PFSK-1 (cell line): Measurements from ENCODE around the gene ILF3.

ENCODE experiments used
- FOXP2 ChIP-seq: optimal IDR thresholded peaks from 2 replicates; pipeline ENCODE3; 2011; ENCODE audit warnings: borderline replicate concordance, control low read depth, inconsistent platforms; ENCODE audit not compliant: insufficient read depth; ENCODE audit errors: extremely low read length, extremely low read depth
- POLR2AphosphoS5 ChIP-seq: IDR thresholded peaks from 2 replicates; pipeline ENCODE4 v1.6.1; 2012; ENCODE audit warnings: low read depth, mild to moderate bottlenecking, control low read depth, low read length, moderate library complexity
- SIN3A ChIP-seq: IDR thresholded peaks from 2 replicates; pipeline ENCODE4 v1.6.1; 2012; ENCODE audit warnings: mild to moderate bottlenecking, low read length, moderate library complexity, borderline replicate concordance; ENCODE audit not compliant: insufficient read depth
- TAF1 ChIP-seq: IDR thresholded peaks from 2 replicates; pipeline ENCODE4 v1.6.1; 2012; ENCODE audit warnings: low read length, control low read depth, borderline replicate concordance; ENCODE audit not compliant: insufficient read depth
- TF ChIP-seq, protein P1 (sequence below), 2 experiments: IDR thresholded peaks; 2 replicates each; pipeline versions ENCODE4 v1.6.1 to v1.8.0; 2011 to 2012; ENCODE audit warnings: low read depth in 2 of 2, low read length in 2 of 2, control low read depth in 1 of 2, inconsistent platforms in 1 of 2, mild to moderate bottlenecking in 1 of 2, moderate library complexity in 1 of 2; ENCODE audit not compliant: insufficient read depth in 1 of 2

DNA sequence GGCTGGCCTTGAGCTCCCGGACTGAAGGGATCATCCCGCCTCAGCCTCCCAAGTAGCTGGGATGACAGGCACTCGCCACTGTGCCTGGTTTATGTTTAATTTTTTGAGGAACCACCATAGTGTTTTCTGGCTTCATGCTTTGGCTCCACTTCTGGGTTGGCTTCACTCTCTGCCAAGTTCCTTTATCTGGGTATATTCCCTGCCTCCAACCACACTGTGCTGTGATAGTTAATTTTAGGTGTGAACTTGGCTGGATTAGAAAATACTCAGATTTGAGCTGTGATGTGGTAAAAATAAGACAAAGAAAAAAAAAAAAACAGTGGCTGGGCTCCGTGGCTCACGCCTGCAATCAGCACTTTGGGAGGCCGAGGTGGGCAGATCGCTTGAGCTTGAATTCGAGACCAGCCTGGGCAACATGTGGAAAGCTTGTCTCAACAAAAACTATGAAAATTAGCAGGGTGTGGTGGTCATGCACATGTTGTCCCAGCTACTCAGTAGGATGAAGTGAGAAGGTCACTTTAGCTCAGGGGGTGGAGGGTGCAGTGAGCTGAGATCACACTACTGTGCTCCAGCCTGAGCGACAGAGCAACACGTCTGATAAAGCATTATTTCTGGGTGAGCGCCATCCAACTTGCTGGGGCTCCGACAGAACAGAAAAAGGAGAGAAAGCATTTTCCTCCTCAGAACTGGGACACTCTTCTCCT lies 7.5 kb upstream of the ILF3 start:
- TF ChIP-seq POLR2AphosphoS5: no peak
- no peak for TF ChIP-seq TAF1
- TF ChIP-seq, protein P1, sequence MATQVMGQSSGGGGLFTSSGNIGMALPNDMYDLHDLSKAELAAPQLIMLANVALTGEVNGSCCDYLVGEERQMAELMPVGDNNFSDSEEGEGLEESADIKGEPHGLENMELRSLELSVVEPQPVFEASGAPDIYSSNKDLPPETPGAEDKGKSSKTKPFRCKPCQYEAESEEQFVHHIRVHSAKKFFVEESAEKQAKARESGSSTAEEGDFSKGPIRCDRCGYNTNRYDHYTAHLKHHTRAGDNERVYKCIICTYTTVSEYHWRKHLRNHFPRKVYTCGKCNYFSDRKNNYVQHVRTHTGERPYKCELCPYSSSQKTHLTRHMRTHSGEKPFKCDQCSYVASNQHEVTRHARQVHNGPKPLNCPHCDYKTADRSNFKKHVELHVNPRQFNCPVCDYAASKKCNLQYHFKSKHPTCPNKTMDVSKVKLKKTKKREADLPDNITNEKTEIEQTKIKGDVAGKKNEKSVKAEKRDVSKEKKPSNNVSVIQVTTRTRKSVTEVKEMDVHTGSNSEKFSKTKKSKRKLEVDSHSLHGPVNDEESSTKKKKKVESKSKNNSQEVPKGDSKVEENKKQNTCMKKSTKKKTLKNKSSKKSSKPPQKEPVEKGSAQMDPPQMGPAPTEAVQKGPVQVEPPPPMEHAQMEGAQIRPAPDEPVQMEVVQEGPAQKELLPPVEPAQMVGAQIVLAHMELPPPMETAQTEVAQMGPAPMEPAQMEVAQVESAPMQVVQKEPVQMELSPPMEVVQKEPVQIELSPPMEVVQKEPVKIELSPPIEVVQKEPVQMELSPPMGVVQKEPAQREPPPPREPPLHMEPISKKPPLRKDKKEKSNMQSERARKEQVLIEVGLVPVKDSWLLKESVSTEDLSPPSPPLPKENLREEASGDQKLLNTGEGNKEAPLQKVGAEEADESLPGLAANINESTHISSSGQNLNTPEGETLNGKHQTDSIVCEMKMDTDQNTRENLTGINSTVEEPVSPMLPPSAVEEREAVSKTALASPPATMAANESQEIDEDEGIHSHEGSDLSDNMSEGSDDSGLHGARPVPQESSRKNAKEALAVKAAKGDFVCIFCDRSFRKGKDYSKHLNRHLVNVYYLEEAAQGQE (IDR thresholded peaks at IDR 0.05; ENCODE audit: insufficient read depth in 1 of 2, low read depth in 2 of 2, low read length in 2 of 2): no peak
- no peak for TF ChIP-seq SIN3A
- TF ChIP-seq FOXP2: no peak
